ENCODE results near the gene MCUB.
A peak's percentile ranks its signal among the peaks of the same experiment; 100 is the strongest.

MCUB gene

DNA sequence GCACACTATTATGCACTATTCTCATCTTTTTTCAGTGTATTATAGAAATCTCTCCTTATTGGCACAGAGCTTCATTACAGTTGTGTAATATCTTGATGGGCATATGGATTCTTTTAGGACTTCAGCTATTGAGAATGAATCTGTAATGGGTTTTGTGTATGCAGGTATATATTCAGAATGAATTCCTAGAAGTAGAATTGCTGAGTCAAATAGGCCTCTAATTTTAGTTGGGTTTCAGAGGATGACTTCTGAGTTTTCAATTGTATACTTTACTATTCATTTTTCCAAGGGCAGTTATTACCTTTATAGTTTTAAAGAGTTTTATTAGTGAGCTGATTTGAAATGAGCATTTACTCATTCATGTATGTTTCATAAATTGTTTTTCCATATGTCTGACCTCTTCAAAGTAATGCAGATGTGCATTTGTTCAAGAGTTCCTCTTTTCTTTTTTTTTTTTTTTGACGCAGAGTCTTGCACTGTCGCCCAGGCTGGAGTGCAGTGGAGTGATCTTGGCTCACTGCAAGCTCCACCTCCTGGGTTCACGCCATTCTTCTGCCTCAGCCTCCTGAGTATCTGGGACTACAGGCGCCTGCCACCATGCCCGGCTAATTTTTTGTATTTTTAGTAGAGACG is 123.7 kb downstream of the MCUB start:
- DNase-seq: no peak

GRCh38 chr4:109684727-109685126 is 124.7 kb downstream of the MCUB start:
- no peak for DNase-seq

DNA sequence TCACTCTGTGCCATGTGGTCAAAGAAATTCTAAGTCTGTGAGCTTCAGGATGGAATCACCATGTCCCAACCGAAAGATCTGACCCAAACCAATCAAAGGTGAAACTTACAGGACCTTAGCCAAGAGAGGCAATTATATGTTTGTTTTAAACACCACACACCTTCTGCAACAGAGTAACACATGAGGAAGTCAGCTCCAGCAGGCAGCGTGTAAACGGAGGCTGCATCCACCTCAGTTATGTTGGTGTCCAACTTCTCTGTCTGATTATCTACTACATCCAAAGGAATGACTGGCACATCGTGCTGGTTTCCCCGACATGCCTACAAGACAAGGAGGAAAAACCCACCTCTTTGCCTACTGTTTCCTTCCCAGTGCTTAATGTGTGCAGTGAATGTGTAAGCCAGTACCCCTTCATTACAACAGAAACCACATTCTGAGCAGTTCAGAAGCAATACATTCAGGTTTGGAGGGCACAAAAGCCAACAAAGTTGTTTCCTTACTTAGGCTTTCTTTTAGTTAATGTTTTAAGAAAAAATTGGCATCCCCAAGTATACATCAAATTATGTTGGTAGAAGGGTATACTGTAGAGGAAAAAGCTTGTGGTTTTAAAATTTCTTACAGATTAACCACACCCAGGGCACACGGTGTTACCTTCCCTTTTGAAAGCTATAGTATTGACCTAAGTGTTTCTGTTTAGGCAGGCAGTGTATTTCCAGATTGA is 130.8 kb downstream of the MCUB start:
- DNase-seq: no peak

- DNase-seq: no peak
These were observed 131.4 kb downstream of the MCUB start for GRCh38 chr4:109691411-109691920.

DNA sequence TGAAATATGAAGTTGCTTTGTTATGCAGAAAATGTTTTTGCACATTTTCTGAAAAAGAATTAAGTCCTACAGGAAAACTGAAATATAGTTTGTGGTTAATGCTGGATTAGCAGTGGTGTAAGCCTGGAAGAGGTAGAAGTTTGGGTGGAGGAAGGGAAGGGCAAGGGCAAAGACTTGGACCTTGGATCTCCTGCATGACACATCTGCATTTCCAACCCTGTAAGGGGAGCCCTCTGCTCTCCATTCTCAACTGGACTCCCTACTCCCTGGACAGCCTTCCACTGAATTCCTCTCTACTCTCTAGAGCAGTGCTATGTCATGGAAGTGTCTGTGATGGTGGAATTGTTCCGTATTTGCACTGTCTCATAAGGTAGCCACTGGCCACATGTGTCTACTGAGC is 138.6 kb downstream of the MCUB start:
- no peak for DNase-seq

GRCh38 chr4:109699553-109700225 is 139.6 kb downstream of the MCUB start:
- no peak for DNase-seq

- no peak for DNase-seq
These were observed 141.7 kb downstream of the MCUB start for GRCh38 chr4:109701566-109702410.

DNA sequence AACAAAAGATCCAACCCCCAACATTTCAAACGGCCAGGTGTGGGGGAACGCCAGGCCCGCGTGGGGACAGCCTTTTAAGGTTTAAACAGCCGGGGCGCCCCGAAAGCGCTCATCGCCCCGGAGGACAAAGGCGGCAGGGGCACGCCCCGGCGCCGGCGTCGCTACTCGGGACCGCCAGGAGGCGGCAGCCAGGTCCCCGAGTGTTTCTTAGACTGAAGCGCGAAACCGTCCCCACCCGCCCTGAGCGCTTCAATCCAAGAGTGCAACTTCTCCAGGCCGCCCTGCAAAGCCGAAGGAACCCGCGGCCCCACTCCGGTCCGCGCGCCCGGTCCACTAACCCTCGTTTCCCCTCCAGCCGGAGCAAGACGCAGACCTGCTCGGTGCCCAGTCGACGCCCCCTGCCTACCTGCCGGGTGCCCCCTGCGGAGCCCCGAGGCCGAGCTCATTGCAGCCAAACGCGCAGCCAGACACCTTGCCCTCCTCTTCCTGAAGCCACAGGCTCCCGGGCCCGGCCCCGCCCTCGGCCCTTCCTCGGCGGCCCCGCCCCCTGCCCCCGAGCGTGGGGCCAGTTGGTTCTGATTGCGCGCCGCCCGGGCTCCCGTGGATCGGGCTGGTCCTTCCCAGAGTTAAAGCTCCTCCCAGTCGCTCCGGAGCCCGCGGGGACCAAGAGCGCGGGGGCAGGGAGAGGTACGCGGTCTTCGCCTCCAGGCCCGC is 143.1 kb downstream of the MCUB start, which contains the start of gene CASP6:
Gene CASP6, minus strand, starts transcription at position 496 of the 714 bp plus-strand sequence. Its CDS starts 50 bp downstream, at position 446.
- peak; percentile 82 for DNase-seq

- no peak for DNase-seq
These were observed 143.8 kb downstream of the MCUB start for GRCh38 chr4:109703664-109704361.

- no peak for DNase-seq
These were observed 148.4 kb downstream of the MCUB start for GRCh38 chr4:109708435-109708834.

GRCh38 chr4:109708990-109709389 is 148.9 kb downstream of the MCUB start:
- DNase-seq: no peak

- no peak for DNase-seq
These were observed 153.5 kb downstream of the MCUB start for GRCh38 chr4:109713500-109713899.

DNA sequence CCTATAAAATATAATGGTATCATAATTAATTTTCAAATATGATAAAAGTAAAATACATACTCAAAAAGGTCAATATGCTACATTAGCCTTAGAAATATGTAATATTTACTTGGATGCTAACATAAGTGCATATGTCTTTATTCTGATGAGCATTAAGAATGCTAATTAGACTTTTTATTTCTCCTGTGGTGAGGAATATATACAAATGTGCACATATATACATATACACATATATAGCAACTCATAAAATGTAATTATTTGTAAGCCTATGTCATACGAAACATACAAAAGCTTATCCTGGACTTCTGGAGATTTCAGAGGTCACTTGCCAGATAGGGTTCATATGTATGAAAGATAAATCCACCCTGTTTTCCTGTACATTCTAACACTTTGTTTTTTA is 158.7 kb downstream of the MCUB start:
- DNase-seq: no peak

- DNase-seq: no peak
These were observed 159.6 kb downstream of the MCUB start for GRCh38 chr4:109719604-109720003.

- DNase-seq: no peak
These were observed 161.0 kb downstream of the MCUB start for GRCh38 chr4:109721033-109721432.

GRCh38 chr4:109722357-109722756 is 162.3 kb downstream of the MCUB start:
- DNase-seq: no peak

GRCh38 chr4:109723110-109723509 is 163.1 kb downstream of the MCUB start:
- no peak for DNase-seq

DNA sequence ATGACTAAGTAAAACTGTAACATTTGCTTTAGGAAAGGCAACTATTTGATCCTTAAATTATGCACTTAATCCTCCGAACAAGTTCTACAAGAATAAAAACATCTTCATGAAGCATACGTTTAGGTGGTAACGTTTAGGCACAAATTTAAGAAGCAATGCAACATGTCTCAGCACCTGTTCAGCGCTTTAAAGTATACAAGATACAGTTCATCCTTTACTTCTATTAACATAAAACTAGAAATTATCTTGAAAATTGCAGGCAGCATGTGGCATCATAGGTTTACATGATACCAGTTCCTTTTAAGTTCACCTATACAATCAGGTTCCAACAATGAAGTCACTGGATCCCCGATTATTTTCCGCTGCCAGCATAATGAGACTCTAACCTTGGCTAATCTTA is 168.3 kb downstream of the MCUB start:
- no peak for DNase-seq

- DNase-seq: no peak
These were observed 169.2 kb downstream of the MCUB start for GRCh38 chr4:109729117-109729717.

DNA sequence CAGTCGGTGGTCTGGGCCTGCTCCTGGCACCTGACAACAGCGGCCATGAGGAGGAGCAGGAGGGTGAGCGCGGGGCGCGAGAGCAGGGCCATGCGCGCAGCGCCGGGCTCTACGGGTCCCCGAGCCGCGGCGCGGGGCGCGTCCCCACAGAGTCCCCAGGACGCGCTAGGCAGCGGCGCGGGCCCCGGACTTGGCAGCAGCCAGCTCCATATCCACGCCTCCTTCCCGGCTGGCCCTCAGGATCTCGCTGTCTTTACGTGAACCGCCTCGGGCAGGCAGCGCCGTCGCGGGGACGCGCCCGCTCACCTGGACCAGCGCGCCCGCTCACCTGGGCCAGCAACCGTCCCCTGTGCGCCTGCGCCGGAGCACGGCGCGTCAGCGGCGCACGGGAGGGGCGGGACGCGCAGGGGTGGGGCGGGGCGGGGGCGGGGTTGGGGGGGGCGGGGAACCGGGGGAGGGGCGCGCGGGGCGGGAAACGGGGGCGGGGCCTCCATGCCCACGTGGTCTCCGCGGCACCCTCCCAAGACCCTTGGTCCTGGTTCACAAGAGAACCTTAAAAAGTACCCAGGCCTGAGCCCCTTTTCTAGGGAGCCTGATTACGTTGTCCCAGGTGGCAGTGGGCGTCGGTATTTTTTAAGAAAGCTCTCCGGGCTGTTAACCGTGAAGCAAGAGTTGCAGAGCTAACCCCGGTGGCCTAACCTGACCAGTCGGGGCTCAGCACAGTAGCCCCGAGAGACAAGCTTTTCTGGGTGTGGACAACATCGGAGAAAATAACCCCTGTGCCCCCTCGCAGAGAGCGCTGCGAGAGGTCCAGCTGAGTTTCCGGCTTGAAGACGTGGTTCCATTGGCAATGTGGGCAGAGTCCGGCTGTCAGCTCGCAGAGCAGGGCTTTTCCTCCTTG is 169.9 kb downstream of the MCUB start, which contains the start of gene PLA2G12A:
Gene PLA2G12A, minus strand, starts transcription at position 353 of the 901 bp plus-strand sequence. Its CDS starts 261 bp downstream, at position 92.
- DNase-seq: peak; percentile 87
